NCI-H2081 treated with DMSO at 0.1 percent for 48 hours (cell line): ENCODE data around the gene SLC38A3.
"Not testable (repeated sequence)": the region's sequence is repeated elsewhere in the genome, so short reads cannot be mapped to it uniquely, and the experiment has no call there.

Experiments used
- DNase-seq: peaks from one replicate; lab custom pipeline; 2025; lab: John Stamatoyannopoulos, UW

Gene SLC38A3

GRCh38 chr3:50255251-50255615 is 50.2 kb downstream of the SLC38A3 start:
- DNase-seq = no peak

- DNase-seq = no peak
Measured at GRCh38 chr3:50256978-50257890, 52.2 kb downstream of the SLC38A3 start.

GRCh38 chr3:50258029-50258680 is 53.1 kb downstream of the SLC38A3 start:
- no peak for DNase-seq

- no peak for DNase-seq
Measured at GRCh38 chr3:50258979-50259378, 53.9 kb downstream of the SLC38A3 start.

GRCh38 chr3:50259432-50260026 is 54.5 kb downstream of the SLC38A3 start:
- no peak for DNase-seq

- no peak for DNase-seq
Measured at GRCh38 chr3:50260027-50260941, 55.2 kb downstream of the SLC38A3 start.

GRCh38 chr3:50260942-50261441 is 55.9 kb downstream of the SLC38A3 start:
- no peak for DNase-seq

- DNase-seq = no peak
Measured at GRCh38 chr3:50261505-50261904, 56.4 kb downstream of the SLC38A3 start.

- DNase-seq = not testable (repeated sequence)
Measured at GRCh38 chr3:50262200-50262599, 57.1 kb downstream of the SLC38A3 start.

GRCh38 chr3:50262778-50263177 is 57.7 kb downstream of the SLC38A3 start:
- DNase-seq = no peak

- DNase-seq = no peak
Measured at GRCh38 chr3:50263478-50264382, 58.7 kb downstream of the SLC38A3 start.

GRCh38 chr3:50264383-50264963 is 59.4 kb downstream of the SLC38A3 start:
- DNase-seq = no peak

- no peak for DNase-seq
Measured at GRCh38 chr3:50264964-50265485, 60.0 kb downstream of the SLC38A3 start.

- DNase-seq = no peak
Measured at GRCh38 chr3:50265571-50265970, 60.5 kb downstream of the SLC38A3 start.

GRCh38 chr3:50266017-50266416 is 60.9 kb downstream of the SLC38A3 start:
- no peak for DNase-seq

GRCh38 chr3:50266836-50267235 is 61.8 kb downstream of the SLC38A3 start:
- DNase-seq = no peak

- no peak for DNase-seq
Measured at GRCh38 chr3:50267280-50267913, 62.3 kb downstream of the SLC38A3 start.

GRCh38 chr3:50268276-50268675 is 63.2 kb downstream of the SLC38A3 start:
- DNase-seq = no peak

GRCh38 chr3:50268703-50269451 is 63.8 kb downstream of the SLC38A3 start, which contains the start of gene SEMA3B:
Gene SEMA3B, plus strand, starts transcription at chr3:50269147. Its CDS starts 94 bp downstream, at chr3:50269241.
- DNase-seq = no peak
